22Rv1 (cell line): ENCODE measurements around the gene NCOA3.

Source experiments
- ZFX ChIP-seq: fragments of 450-650 bp; IDR thresholded peaks from 2 replicates; pipeline ENCODE4 v1.6.1; 2017; ENCODE audit warnings: antibody characterized with exemption, borderline replicate concordance
- TF ChIP-seq, protein P1 (sequence below): fragments of 450-650 bp; IDR thresholded peaks from 2 replicates; pipeline ENCODE4 v1.5.1; 2017; ENCODE audit warnings: mild to moderate bottlenecking

GRCh38 chr20:47464380-47465101, 37.1 kb upstream of the NCOA3 start:
- TF ChIP-seq, protein P1, sequence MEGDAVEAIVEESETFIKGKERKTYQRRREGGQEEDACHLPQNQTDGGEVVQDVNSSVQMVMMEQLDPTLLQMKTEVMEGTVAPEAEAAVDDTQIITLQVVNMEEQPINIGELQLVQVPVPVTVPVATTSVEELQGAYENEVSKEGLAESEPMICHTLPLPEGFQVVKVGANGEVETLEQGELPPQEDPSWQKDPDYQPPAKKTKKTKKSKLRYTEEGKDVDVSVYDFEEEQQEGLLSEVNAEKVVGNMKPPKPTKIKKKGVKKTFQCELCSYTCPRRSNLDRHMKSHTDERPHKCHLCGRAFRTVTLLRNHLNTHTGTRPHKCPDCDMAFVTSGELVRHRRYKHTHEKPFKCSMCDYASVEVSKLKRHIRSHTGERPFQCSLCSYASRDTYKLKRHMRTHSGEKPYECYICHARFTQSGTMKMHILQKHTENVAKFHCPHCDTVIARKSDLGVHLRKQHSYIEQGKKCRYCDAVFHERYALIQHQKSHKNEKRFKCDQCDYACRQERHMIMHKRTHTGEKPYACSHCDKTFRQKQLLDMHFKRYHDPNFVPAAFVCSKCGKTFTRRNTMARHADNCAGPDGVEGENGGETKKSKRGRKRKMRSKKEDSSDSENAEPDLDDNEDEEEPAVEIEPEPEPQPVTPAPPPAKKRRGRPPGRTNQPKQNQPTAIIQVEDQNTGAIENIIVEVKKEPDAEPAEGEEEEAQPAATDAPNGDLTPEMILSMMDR = peak; percentile 49
- no peak for TF ChIP-seq ZFX
